Epithelial cell of prostate (primary cell): Measurements from ENCODE around the gene LENG1.

ENCODE experiments used
- DNase-seq: peaks from one replicate; pipeline ENCODE4 v3.0.0-alpha.2; 2011; ENCODE audit warnings: low read depth, low spot score
- H3K27ac ChIP-seq: fragments of 450-650 bp; 2 replicates; pipeline ENCODE4 v1.5.1; 2017; ENCODE audit warnings: mild to moderate bottlenecking

The LENG1 gene

GRCh38 chr19:54168174-54168917 lies 8.8 kb upstream of the LENG1 start:
- DNase-seq, result no peak
- H3K27ac ChIP-seq, result no peak overlapping the region

- H3K27ac ChIP-seq, result no peak overlapping the region
These were observed 5.7 kb upstream of the LENG1 start for GRCh38 chr19:54165222-54165621.

GRCh38 chr19:54164369-54165068 lies 5.0 kb upstream of the LENG1 start:
- no peak for DNase-seq

More at GRCh38 chr19:54165222-54165621, 5.7 kb upstream of the LENG1 start:
- DNase-seq, result no peak

GRCh38 chr19:54162884-54163283 lies 3.4 kb upstream of the LENG1 start:
- H3K27ac ChIP-seq, result peak overlapping the region; percentile 23

More at GRCh38 chr19:54164369-54165068, 5.0 kb upstream of the LENG1 start:
- H3K27ac ChIP-seq, result no peak overlapping the region

GRCh38 chr19:54162241-54162805 lies 2.8 kb upstream of the LENG1 start:
- peak overlapping the region; percentile 23 for H3K27ac ChIP-seq
- no peak for DNase-seq

More at GRCh38 chr19:54162884-54163283, 3.4 kb upstream of the LENG1 start:
- no peak for DNase-seq

GRCh38 chr19:54160854-54161253 lies 1.3 kb upstream of the LENG1 start:
- peak overlapping the region; percentile 95 for H3K27ac ChIP-seq
- no peak for DNase-seq

- H3K27ac ChIP-seq, result peak overlapping the region; percentile 95
- no peak for DNase-seq
These were observed 776 bp upstream of the LENG1 start for GRCh38 chr19:54160182-54160811.

- DNase-seq, result no peak
- H3K27ac ChIP-seq, result peak overlapping the region; percentile 95
These were observed 639 bp downstream of the LENG1 start for GRCh38 chr19:54158812-54159351.

GRCh38 chr19:54156953-54157352 lies 2.6 kb downstream of the LENG1 start:
- DNase-seq, result no peak
- H3K27ac ChIP-seq, result no peak overlapping the region

- no peak overlapping the region for H3K27ac ChIP-seq
- DNase-seq, result no peak
These were observed 3.0 kb downstream of the LENG1 start for GRCh38 chr19:54156490-54156889.

GRCh38 chr19:54155694-54156093 lies 3.8 kb downstream of the LENG1 start:
- no peak for DNase-seq
- H3K27ac ChIP-seq, result no peak overlapping the region

GRCh38 chr19:54154603-54155345 lies 4.7 kb downstream of the LENG1 start:
- DNase-seq, result no peak
- peak overlapping the region; percentile 9 for H3K27ac ChIP-seq

GRCh38 chr19:54153731-54154326 lies 5.7 kb downstream of the LENG1 start:
- peak overlapping the region; percentile 9 for H3K27ac ChIP-seq
- no peak for DNase-seq

GRCh38 chr19:54152878-54153524 lies 6.5 kb downstream of the LENG1 start:
- no peak for DNase-seq
- H3K27ac ChIP-seq, result no peak overlapping the region

GRCh38 chr19:54152267-54152666 lies 7.3 kb downstream of the LENG1 start:
- no peak overlapping the region for H3K27ac ChIP-seq
- DNase-seq, result no peak

- no peak overlapping the region for H3K27ac ChIP-seq
- no peak for DNase-seq
These were observed 8.0 kb downstream of the LENG1 start for GRCh38 chr19:54151362-54152035.

- DNase-seq, result no peak
- H3K27ac ChIP-seq, result no peak overlapping the region
These were observed 10.3 kb downstream of the LENG1 start for GRCh38 chr19:54149021-54149812.

GRCh38 chr19:54148158-54148557 lies 11.4 kb downstream of the LENG1 start:
- no peak for DNase-seq
- H3K27ac ChIP-seq, result no peak overlapping the region
